Upper lobe of left lung (tissue), 6 donors: ENCODE data around the gene TMEM42. TPM values are rescaled to one million over a fixed set of nuclear protein-coding genes. Genes with fewer than 3 reads are reported as not detected.

ENCODE experiments used
- ATAC-seq, 2 donors: fragments of 200-7000 bp; cut with Tn5 transposase; one replicate each; pipeline ENCODE4 v1.9.1; 2022; ENCODE audit warnings: mild to moderate bottlenecking in 2 of 2, moderate library complexity in 2 of 2; ENCODE audit not compliant: low FRiP score in 2 of 2
- DNase-seq, 2 donors: peaks; one replicate each; pipeline ENCODE4 v3.0.0-alpha.2; 2019 to 2020
- H3K27ac ChIP-seq, 4 donors: fragments of 200-600 bp; sonication (generic); one replicate each; pipeline ENCODE4 v1.5.1; 2016 to 2019
- H3K27me3 ChIP-seq, 4 donors: fragments of 200-600 bp; sonication (generic); one replicate each; pipeline ENCODE4 v1.5.1; 2017 to 2019
- H3K36me3 ChIP-seq, 4 donors: fragments of 200-600 bp; sonication (generic); one replicate each; pipeline ENCODE4 v1.5.1; 2016 to 2019
- H3K4me1 ChIP-seq, 4 donors: fragments of 200-600 bp; sonication (generic); one replicate each; pipeline ENCODE4 v1.5.1; 2018 to 2019
- H3K4me3 ChIP-seq, 4 donors: fragments of 200-600 bp; sonication (generic); one replicate each; pipeline ENCODE4 v1.5.1; 2017 to 2019; ENCODE audit warnings: mild to moderate bottlenecking in 2 of 4, moderate library complexity in 1 of 4
- H3K9me3 ChIP-seq, 4 donors: fragments of 200-600 bp; sonication (generic); one replicate each; pipeline ENCODE4 v1.5.1; 2018 to 2019
- EP300 ChIP-seq, 4 donors: sonication (generic); formaldehyde crosslinking; IDR thresholded peaks; one replicate each; pipeline ENCODE4 v1.5.1; 2017; ENCODE audit warnings: antibody characterized with exemption in 4 of 4, control low read depth in 2 of 4
- POLR2A ChIP-seq, 4 donors: fragments of 450-650 bp; IDR thresholded peaks; one replicate each; pipeline ENCODE4 v1.5.1; 2016 to 2017; ENCODE audit warnings: antibody characterized with exemption in 4 of 4, mild to moderate bottlenecking in 2 of 4
- POLR2AphosphoS5 ChIP-seq, 2 donors: sonication (generic); formaldehyde crosslinking; IDR thresholded peaks; one replicate each; pipeline ENCODE4 v1.5.1; 2017; ENCODE audit warnings: antibody characterized with exemption in 2 of 2
- WGBS, 2 donors: methylation state at CpG; one replicate each; pipeline ENCODE4 v1.1.5; 2017 to 2018; 5-methylcytosine and 5-hydroxymethylcytosine counted together
- total RNA-seq, 6 donors: library from RNA; depleted of rRNA in 4 of 6; stranded (reverse); fragments of >200 nt in 4 of 6; gene quantifications; one replicate each; pipeline versions ENCODE4 v1.1.0 to v1.2.1, GENCODE V29; 2016 to 2021
- TF ChIP-seq, protein P1 (sequence below), 6 experiments: fragments of 450-650 bp in 4 of 6; fragments of 200-600 bp in 2 of 6; sonication (generic) in 2 of 6; IDR thresholded peaks; one replicate each; pipeline ENCODE4 v1.5.1; 2016 to 2019; ENCODE audit warnings: antibody characterized with exemption in 6 of 6
- donor health status: DM: no; HTN: no; CAD: no; lungs with moderate emphysema.
- donor health status: DM: no; HTN: yes; CAD: no; lungs with severe emphysema.

Gene TMEM42
- total RNA-seq, 6 donors from 2014 or later = 6.3 to 19.5 (median 11.0) TPM

DNA sequence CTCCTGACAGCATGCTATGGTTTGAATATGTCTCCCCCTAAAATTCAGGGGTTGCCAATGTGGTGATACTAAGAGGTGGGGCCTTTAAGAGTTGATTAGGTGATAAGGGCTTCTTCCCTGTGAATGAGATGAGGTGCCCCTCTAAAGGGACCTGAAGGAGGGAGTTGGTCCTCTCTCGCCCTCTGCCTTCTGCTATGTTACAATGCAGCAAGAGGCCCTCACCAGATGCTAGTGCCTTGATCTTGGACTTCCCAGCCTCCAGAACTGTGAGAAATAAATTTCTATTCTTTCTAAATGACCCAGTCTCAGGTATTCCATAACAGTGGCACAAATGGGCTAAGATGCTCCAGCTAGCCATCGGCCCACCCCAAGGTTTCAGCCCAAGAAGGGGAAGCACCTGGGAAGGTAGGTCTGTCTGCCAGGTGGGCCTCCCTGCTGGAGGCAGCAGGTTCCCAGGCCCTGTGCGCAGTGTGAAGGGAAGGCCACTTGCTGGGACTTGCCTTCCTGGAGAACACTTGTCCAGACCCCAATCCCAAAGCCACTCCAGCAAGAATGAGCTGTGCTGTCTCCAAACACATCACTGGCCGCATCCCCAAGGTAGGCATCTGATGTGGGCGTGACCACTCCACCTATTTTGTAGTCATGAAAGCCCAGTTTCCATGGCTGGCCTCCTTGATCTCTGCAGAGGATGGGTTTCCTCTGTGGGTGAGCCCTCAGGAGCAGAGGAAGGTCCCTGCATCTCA, 21.7 kb downstream of the TMEM42 start:
- WGBS, 2 donors = 92 to 94% methylated on average over 2 to 3 of the region's 5 CpGs
- Histone ChIP-seq H3K27ac (no peak overlapping the region), H3K36me3 (no peaks in the 10 kb centered on the region), H3K4me3 (no peak overlapping the region), H3K27me3 (no peaks in the 10 kb centered on the region), H3K4me1 (no peaks in the 10 kb centered on the region), H3K9me3 (no peaks in the 10 kb centered on the region)
- no peak for ATAC-seq
- no peak for DNase-seq
- TF ChIP-seq EP300 (IDR thresholded peaks at IDR 0.05) (no peak), POLR2AphosphoS5 (IDR thresholded peaks at IDR 0.05) (no peak)
- TF ChIP-seq, protein P1, sequence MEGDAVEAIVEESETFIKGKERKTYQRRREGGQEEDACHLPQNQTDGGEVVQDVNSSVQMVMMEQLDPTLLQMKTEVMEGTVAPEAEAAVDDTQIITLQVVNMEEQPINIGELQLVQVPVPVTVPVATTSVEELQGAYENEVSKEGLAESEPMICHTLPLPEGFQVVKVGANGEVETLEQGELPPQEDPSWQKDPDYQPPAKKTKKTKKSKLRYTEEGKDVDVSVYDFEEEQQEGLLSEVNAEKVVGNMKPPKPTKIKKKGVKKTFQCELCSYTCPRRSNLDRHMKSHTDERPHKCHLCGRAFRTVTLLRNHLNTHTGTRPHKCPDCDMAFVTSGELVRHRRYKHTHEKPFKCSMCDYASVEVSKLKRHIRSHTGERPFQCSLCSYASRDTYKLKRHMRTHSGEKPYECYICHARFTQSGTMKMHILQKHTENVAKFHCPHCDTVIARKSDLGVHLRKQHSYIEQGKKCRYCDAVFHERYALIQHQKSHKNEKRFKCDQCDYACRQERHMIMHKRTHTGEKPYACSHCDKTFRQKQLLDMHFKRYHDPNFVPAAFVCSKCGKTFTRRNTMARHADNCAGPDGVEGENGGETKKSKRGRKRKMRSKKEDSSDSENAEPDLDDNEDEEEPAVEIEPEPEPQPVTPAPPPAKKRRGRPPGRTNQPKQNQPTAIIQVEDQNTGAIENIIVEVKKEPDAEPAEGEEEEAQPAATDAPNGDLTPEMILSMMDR (IDR thresholded peaks at IDR 0.05) = no peak

DNA sequence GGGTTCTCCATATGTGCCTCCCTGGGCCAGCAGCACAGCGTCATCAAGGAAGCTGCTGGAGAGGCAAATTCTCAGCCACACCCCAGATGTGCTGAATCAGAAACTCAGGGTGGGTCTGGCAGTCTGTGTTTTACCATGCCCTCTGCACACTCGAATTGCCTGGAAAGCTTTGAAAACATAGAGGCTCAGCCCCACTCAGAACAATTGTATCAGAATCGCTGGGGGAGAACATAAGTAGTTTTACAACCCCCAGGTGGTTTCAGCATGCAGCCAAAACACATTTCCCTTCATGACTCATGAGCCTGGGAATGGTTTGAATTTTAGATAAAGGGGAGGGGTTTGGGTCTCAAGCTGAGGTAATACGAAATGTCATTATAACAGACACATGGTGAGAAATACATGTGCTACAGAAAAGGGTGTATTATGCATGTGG, 22.3 kb downstream of the TMEM42 start:
- Histone ChIP-seq H3K27ac (no peak overlapping the region), H3K4me3 (no peak overlapping the region), H3K36me3 (no peaks in the 10 kb centered on the region), H3K27me3 (no peaks in the 10 kb centered on the region), H3K9me3 (no peaks in the 10 kb centered on the region), H3K4me1 (no peaks in the 10 kb centered on the region)
- TF ChIP-seq POLR2AphosphoS5 (IDR thresholded peaks at IDR 0.05) (no peak), POLR2A (IDR thresholded peaks at IDR 0.05) (no peak), EP300 (IDR thresholded peaks at IDR 0.05) (no peak)
- TF ChIP-seq, protein P1 (IDR thresholded peaks at IDR 0.05) = no peak
- ATAC-seq (peak in 1 of 2 donors; percentile 67), DNase-seq (no peak)
- WGBS, 2 donors = 76 to 77% methylated on average over 4 of the region's 4 CpGs

DNA sequence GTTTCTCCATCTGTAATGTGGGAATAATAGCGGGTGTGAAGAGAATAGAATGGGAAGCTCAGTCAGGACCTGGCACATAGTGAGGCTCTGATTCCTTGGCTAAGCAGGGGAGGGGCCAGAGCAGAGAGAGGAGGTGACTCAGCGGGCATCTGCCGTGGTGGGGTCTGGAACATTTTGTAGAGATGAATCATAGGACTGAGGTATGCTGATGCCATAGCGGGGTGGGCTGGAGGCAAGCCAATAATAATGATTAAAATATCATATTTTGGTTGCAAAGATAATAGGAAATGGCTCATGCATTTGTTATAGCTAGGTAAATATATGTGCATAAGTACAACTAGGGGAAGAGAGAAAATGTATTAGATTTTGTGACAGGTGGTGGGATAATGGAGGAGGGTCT, 23.9 kb downstream of the TMEM42 start:
- DNase-seq = no peak
- H3K27me3 ChIP-seq = no peaks in the 10 kb centered on the region
- no peak overlapping the region for H3K27ac ChIP-seq
- H3K4me1 ChIP-seq = no peaks in the 10 kb centered on the region
- no peaks in the 10 kb centered on the region for H3K36me3 ChIP-seq
- no peak for TF ChIP-seq POLR2AphosphoS5 (IDR thresholded peaks at IDR 0.05)
- TF ChIP-seq, protein P1 (IDR thresholded peaks at IDR 0.05) = no peak
- TF ChIP-seq EP300 (IDR thresholded peaks at IDR 0.05) = no peak
- no peak for TF ChIP-seq POLR2A (IDR thresholded peaks at IDR 0.05)
- H3K4me3 ChIP-seq = no peak overlapping the region
- ATAC-seq = peak in 1 of 2 donors; percentile 62
- WGBS, 2 donors = 58 to 78% methylated on average over 4 of the region's 4 CpGs
- no peaks in the 10 kb centered on the region for H3K9me3 ChIP-seq

DNA sequence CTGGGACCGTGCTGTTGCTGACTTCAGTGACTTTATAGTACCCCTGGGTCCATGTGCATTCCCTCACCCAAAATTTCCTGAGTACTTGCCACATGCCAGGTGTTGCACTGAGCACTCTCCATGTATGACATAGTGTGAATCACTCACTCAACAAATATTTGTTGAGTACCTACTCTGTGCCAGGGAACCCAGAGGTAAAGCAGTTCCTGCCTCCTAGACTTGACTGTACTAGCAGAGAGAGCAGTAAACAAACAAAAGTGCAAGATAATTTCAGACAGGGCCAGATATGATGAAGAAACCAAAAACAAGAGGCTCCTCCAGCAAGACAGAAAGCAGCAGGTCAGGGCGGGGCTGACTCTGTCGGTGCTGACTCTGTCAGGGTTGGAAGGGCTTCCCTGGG, 24.8 kb downstream of the TMEM42 start:
- Histone ChIP-seq H3K36me3 (no peaks in the 10 kb centered on the region), H3K27ac (no peak overlapping the region), H3K9me3 (no peaks in the 10 kb centered on the region), H3K27me3 (no peaks in the 10 kb centered on the region), H3K4me3 (no peak overlapping the region), H3K4me1 (no peaks in the 10 kb centered on the region)
- DNase-seq = no peak
- 64 to 75% methylated on average over 3 of the region's 3 CpGs for WGBS, 2 donors
- ATAC-seq = peak in 1 of 2 donors; percentile 53
- TF ChIP-seq EP300 (IDR thresholded peaks at IDR 0.05) (no peak), POLR2AphosphoS5 (IDR thresholded peaks at IDR 0.05) (peak in 1 of 2 donors; percentile 29)

DNA sequence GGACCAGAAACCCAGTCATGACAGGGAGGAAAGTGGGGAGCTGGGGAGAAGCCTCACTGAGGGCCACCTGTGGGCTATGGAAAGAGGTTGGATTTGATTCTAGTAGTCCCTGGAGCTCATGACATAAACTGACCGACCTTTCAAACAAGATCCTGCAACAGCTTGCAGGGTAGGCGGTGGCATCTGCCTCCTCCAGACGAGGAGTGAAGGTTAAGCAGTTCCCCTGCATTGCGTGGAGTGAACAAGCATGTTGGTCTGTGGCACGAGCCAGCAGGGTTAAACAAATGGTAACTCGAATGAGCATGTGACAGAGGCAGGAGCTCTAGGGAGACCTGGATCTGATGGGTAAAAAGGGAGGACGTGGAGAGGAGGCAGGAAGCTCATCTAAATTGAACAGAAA, 25.4 kb downstream of the TMEM42 start:
- 57 to 82% methylated on average over 7 of the region's 7 CpGs for WGBS, 2 donors
- no peaks in the 10 kb centered on the region for H3K4me1 ChIP-seq
- no peak for ATAC-seq

More for the DNA sequence above, 25.4 kb downstream of the TMEM42 start:
- Histone ChIP-seq H3K27ac (no peak overlapping the region), H3K9me3 (no peaks in the 10 kb centered on the region), H3K4me3 (no peak overlapping the region), H3K36me3 (no peaks in the 10 kb centered on the region), H3K27me3 (no peaks in the 10 kb centered on the region)
- TF ChIP-seq POLR2AphosphoS5 (IDR thresholded peaks at IDR 0.05) (no peak), POLR2A (IDR thresholded peaks at IDR 0.05) (no peak), EP300 (IDR thresholded peaks at IDR 0.05) (no peak)
- TF ChIP-seq, protein P1 (IDR thresholded peaks at IDR 0.05) = no peak
- no peak for DNase-seq
